Hindlimb muscle (tissue), 1 donor: ENCODE data around the gene TXNRD2. TPM values are rescaled to one million over a fixed set of nuclear protein-coding genes. Genes with fewer than 3 reads are reported as not detected.
A peak's percentile ranks its signal among the peaks of the same experiment; 100 is the strongest.

Experiments used
- DNase-seq: peaks from one replicate; pipeline ENCODE4 v3.0.0-alpha.2; 2013
- polyA plus RNA-seq: library from polyadenylated mRNA; unstranded; fragments of 120-200 nt; gene quantifications from one replicate; pipeline ENCODE4 v1.2.1, GENCODE V29; 2013; ENCODE audit not compliant: insufficient read length

The TXNRD2 gene
- polyA plus RNA-seq, 1 donor = 22.9 TPM

- DNase-seq = no peak
Measured at GRCh38 chr22:19979712-19980493, 38.3 kb upstream of the TXNRD2 start.

GRCh38 chr22:19978748-19979147, 37.1 kb upstream of the TXNRD2 start:
- DNase-seq = no peak

GRCh38 chr22:19977296-19978243, 36.0 kb upstream of the TXNRD2 start:
- no peak for DNase-seq

GRCh38 chr22:19976671-19977070, 35.1 kb upstream of the TXNRD2 start:
- DNase-seq = no peak

GRCh38 chr22:19975707-19976035, 34.1 kb upstream of the TXNRD2 start:
- no peak for DNase-seq

GRCh38 chr22:19974935-19975706, 33.5 kb upstream of the TXNRD2 start:
- DNase-seq = no peak

GRCh38 chr22:19974268-19974861, 32.7 kb upstream of the TXNRD2 start:
- DNase-seq = no peak

GRCh38 chr22:19973551-19974267, 32.1 kb upstream of the TXNRD2 start:
- DNase-seq = no peak

- DNase-seq = no peak
Measured at GRCh38 chr22:19972652-19973550, 31.3 kb upstream of the TXNRD2 start.

- no peak for DNase-seq
Measured at GRCh38 chr22:19972251-19972650, 30.6 kb upstream of the TXNRD2 start.

GRCh38 chr22:19971276-19972124, 29.9 kb upstream of the TXNRD2 start:
- no peak for DNase-seq

- peak; percentile 66 for DNase-seq
Measured at GRCh38 chr22:19970479-19971275, 29.1 kb upstream of the TXNRD2 start.

GRCh38 chr22:19970031-19970478, 28.4 kb upstream of the TXNRD2 start:
- DNase-seq = no peak

- DNase-seq = no peak
Measured at GRCh38 chr22:19969141-19969928, 27.7 kb upstream of the TXNRD2 start.

GRCh38 chr22:19968450-19968891, 26.9 kb upstream of the TXNRD2 start:
- no peak for DNase-seq

- no peak for DNase-seq
Measured at GRCh38 chr22:19967850-19968449, 26.3 kb upstream of the TXNRD2 start.
